Muscle layer of duodenum (tissue), 2 donors: ENCODE results near the gene KRTAP4-11.
"Not testable (repeated sequence)": the region's sequence is repeated elsewhere in the genome, so short reads cannot be mapped to it uniquely, and the experiment has no call there.

Experiments
- H3K27ac ChIP-seq: one replicate; pipeline ENCODE4 v1.7.0; 2013; ENCODE audit warnings: mild to moderate bottlenecking, low read length
- H3K27me3 ChIP-seq: one replicate; pipeline ENCODE4 v1.7.0; 2013; ENCODE audit warnings: low read depth, mild to moderate bottlenecking, control low read depth, low read length
- H3K36me3 ChIP-seq, 2 donors: one replicate each; pipeline ENCODE4 v1.7.0; 2013; ENCODE audit warnings: low read length in 2 of 2, control low read depth in 1 of 2, mild to moderate bottlenecking in 1 of 2; ENCODE audit not compliant: insufficient read depth in 2 of 2, control insufficient read depth in 1 of 2
- H3K4me1 ChIP-seq, 2 donors: one replicate each; pipeline ENCODE4 v1.7.0; 2013; ENCODE audit warnings: low read length in 2 of 2, mild to moderate bottlenecking in 2 of 2, control low read depth in 1 of 2, moderate library complexity in 1 of 2; ENCODE audit not compliant: insufficient read depth in 2 of 2, control insufficient read depth in 1 of 2
- H3K4me3 ChIP-seq, 2 donors: one replicate each; pipeline ENCODE4 v1.7.0; 2013; ENCODE audit warnings: low read length in 2 of 2, low read depth in 1 of 2, mild to moderate bottlenecking in 1 of 2
- H3K9me3 ChIP-seq, 2 donors: one replicate each; pipeline ENCODE4 v1.7.0; 2013; ENCODE audit warnings: low read length in 2 of 2, control low read depth in 1 of 2, mild to moderate bottlenecking in 1 of 2; ENCODE audit not compliant: control insufficient read depth in 1 of 2
- donor health status: healthy.

The KRTAP4-11 gene

DNA sequence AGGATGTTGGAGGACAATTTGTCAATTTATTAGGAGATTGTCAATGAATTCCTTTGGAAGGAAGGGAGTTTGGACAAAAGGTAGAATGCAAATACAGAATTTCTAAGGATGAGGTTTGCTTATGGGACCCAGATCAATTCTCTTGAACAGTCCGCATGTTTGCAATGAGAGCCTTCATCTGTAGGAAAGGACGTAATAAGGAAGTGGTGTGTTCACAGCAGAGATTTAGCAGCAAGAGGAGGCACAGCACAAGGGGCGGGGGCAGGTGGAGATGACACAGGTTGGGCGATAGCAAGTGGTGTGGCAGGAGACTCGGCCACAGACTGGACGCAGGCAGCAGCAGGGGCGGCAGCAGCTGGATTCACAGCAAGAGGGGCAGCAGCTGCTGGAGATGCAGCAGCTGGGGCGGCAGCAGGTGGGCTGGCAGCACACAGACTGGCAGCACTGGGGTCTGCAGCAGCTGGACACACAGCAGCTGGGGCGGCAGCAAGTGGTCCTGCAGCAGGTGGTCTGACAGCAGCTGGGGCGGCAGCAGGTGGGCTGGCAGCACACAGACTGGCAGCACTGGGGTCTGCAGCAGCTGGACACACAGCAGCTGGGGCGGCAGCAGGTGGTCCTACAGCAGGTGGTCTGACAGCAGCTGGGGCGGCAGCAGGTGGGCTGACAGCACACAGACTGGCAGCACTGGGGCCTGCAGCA is 5.3 kb upstream of the KRTAP4-11 start:
- not testable (repeated sequence) for H3K27ac ChIP-seq, H3K36me3 ChIP-seq, H3K9me3 ChIP-seq, H3K27me3 ChIP-seq, H3K4me1 ChIP-seq, H3K4me3 ChIP-seq

DNA sequence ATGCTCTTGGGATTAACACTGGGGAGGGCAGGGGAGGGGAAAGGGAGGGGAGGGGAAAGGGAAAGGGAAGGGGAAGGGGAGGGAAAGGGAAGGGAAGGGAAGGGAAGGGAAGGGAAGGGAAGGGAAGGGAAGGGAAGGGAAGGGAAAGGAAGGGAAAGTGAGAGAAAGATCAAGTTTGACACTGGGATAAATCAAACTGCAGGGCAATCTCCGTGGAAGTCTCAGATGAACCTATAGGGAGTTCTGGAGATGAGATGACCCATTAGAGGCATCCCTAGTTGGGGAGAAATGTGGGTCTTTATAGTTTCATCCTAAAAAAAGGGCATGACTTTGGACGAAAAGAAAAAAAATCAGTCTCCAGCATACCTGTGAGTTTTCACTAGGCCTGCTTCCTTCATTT is 3.6 kb upstream of the KRTAP4-11 start:
- H3K27me3 ChIP-seq = no peaks in the 10 kb centered on the region
- no peak overlapping the region for H3K27ac ChIP-seq
- no peak overlapping the region for H3K4me3 ChIP-seq
- H3K4me1 ChIP-seq = no peaks in the 10 kb centered on the region
- no peaks in the 10 kb centered on the region for H3K36me3 ChIP-seq
- H3K9me3 ChIP-seq = no peaks in the 10 kb centered on the region

DNA sequence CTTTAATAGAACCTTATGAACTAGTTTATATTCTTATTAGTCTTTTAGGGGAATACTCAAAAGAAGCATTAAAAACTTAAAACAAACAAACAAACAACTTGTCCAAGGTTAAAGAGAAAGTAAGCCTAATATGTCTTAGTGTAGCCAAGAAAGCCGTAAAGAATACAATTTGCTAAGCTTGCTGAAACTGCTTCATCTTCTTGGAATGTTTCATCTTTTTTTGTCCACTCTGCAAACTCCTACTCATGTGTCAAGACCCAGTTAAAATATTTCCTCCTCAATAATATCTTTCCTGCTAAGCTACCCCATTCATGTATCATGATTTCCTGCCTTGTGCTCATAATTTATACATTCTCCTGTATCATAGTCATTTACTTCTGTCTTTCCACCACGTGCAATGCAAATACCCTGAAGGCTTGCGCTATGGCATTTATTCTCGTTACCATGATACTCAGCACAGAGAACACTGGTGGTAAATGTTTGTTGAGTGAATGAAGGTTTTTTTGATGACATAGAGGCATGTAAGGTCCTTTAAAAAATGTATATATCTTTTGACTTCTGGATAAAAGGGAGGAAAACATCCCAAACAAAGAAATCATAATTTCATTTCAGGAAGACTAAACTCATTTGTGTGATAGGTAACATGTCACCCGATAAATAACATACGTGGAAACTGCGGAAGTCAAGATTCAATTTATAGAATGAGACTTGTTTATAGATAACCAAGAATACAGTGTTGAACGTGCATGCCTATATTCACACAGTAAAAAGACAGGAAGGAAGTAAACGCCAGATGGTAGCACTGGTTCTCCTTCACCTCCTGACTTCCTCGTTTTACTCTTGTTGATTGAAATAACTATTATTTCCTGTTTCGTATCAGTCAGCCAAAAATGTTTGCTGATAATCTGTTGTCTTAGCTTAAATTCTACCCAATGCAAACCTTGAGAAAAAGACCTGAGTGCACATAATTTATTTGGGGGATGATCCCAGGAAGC is 1.8 kb upstream of the KRTAP4-11 start:
- not testable (repeated sequence) for H3K27ac ChIP-seq, H3K4me3 ChIP-seq, H3K9me3 ChIP-seq, H3K27me3 ChIP-seq, H3K36me3 ChIP-seq, H3K4me1 ChIP-seq

GRCh38 chr17:41118721-41119120 is 548 bp upstream of the KRTAP4-11 start:
- Histone ChIP-seq H3K4me1 (no peaks in the 10 kb centered on the region), H3K27me3 (no peaks in the 10 kb centered on the region), H3K4me3 (no peak overlapping the region), H3K36me3 (no peaks in the 10 kb centered on the region), H3K9me3 (no peaks in the 10 kb centered on the region), H3K27ac (no peak overlapping the region)

GRCh38 chr17:41116297-41116696 is 1.9 kb downstream of the KRTAP4-11 start:
- H3K4me1 ChIP-seq = no peaks in the 10 kb centered on the region
- H3K9me3 ChIP-seq = no peaks in the 10 kb centered on the region
- H3K36me3 ChIP-seq = no peaks in the 10 kb centered on the region
- H3K4me3 ChIP-seq = no peak overlapping the region
- H3K27ac ChIP-seq = no peak overlapping the region
- H3K27me3 ChIP-seq = no peaks in the 10 kb centered on the region

DNA sequence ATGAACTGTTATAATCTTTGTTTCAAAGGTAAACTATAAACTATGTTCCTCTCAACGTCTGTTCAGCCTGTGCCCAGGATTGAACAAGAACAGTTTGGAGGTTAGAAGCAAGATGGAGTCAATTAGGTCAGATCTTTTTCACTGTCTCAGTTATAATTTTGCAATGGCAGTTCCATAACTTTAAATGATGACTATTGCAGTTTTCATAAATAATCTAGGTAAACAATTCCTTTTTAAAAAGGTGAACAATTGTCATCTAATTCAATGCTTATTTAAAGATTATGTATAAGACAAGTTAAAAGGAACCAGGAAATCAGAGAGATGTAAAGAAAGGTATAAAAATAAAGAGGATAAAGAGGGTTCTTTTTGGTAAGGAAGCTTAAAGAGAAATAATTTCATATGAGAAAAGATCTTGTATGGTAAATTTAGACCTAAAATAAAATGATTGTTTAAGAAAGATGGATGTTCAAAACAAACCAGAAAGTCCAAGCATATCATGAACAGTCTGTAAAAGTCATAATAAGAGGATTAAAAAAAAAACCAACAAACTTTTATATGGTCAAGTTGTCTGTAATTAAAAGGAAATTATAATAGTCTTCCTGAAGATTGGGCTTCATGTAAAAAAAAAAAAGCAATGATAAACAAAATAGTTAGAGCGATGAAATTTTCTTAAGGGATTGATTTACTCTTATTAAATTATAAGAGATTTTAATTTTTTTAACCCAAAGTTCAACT is 6.9 kb downstream of the KRTAP4-11 start:
- Histone ChIP-seq H3K4me1 (no peaks in the 10 kb centered on the region), H3K36me3 (no peaks in the 10 kb centered on the region), H3K9me3 (no peaks in the 10 kb centered on the region), H3K4me3 (no peak overlapping the region), H3K27me3 (no peaks in the 10 kb centered on the region), H3K27ac (no peak overlapping the region)

GRCh38 chr17:41108728-41109386 is 9.3 kb downstream of the KRTAP4-11 start:
- not testable (repeated sequence) for H3K36me3 ChIP-seq, H3K9me3 ChIP-seq, H3K27me3 ChIP-seq, H3K4me3 ChIP-seq, H3K4me1 ChIP-seq, H3K27ac ChIP-seq

- no peak overlapping the region for H3K4me3 ChIP-seq
- no peaks in the 10 kb centered on the region for H3K9me3 ChIP-seq
Measured at GRCh38 chr17:41107941-41108450, 10.2 kb downstream of the KRTAP4-11 start.

DNA sequence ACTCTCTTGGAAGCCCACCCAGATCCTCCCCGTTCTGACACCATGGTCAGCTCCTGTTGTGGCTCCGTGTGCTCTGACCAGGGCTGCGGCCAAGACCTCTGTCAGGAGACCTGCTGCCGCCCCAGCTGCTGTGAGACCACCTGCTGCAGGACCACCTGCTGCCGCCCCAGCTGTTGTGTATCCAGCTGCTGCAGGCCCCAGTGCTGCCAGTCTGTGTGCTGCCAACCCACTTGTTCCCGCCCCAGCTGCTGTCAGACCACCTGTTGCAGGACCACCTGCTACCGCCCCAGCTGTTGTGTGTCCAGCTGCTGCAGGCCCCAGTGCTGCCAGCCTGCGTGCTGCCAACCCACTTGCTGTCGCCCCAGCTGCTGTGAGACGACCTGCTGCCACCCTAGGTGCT is 12.8 kb downstream of the KRTAP4-11 start, which contains the start of gene KRTAP4-9:
Gene KRTAP4-9, plus strand, starts transcription at position 43 of the 400 bp plus-strand sequence. Its CDS starts 0 bp downstream, at position 43.
- H3K9me3 ChIP-seq, H3K4me1 ChIP-seq, H3K27me3 ChIP-seq, H3K36me3 ChIP-seq, H3K27ac ChIP-seq, H3K4me3 ChIP-seq: not testable (repeated sequence)

More at GRCh38 chr17:41107941-41108450, 10.2 kb downstream of the KRTAP4-11 start:
- Histone ChIP-seq H3K36me3 (no peaks in the 10 kb centered on the region), H3K4me1 (no peaks in the 10 kb centered on the region), H3K27ac (no peak overlapping the region), H3K27me3 (no peaks in the 10 kb centered on the region)

DNA sequence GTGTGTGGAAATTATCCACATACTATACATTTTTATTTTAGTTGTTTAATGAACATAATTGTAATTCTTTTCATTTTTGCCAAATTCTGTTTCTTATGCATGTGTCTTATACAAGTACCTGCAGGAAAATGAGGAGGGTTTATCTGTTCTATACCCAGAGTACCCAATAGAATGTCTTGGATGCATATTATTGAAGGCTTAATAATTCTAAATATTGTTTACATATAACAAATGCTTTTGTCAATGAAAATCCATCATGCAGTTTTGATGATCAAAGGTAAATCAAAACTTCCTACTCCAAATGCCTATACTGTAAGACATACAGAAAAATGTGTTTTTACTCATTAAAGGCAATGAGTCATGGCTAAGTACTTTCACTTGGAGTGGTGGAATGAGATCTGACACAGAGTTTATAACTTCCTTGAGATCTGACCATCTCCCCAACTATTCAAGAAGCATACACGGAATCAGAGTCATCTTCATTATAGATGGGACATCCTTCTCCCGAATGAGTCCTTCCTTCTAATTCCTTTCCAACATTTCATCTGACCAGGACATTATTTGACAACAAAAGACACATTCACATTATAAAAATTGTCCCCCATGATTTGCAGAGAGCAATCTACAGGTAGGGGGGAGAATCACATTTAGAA is 13.7 kb downstream of the KRTAP4-11 start:
- H3K4me3 ChIP-seq, H3K36me3 ChIP-seq, H3K4me1 ChIP-seq, H3K27me3 ChIP-seq, H3K9me3 ChIP-seq, H3K27ac ChIP-seq: not testable (repeated sequence)
